Cerebellar cortex (tissue), 1 donor: ENCODE measurements around the gene PLXNA2.
A peak's percentile ranks its signal among the peaks of the same experiment; 100 is the strongest.

Source experiments
- DNase-seq: peaks from one replicate; pipeline ENCODE4 v3.0.0-alpha.2; 2015; ENCODE audit warnings: low spot score

PLXNA2 gene

DNA sequence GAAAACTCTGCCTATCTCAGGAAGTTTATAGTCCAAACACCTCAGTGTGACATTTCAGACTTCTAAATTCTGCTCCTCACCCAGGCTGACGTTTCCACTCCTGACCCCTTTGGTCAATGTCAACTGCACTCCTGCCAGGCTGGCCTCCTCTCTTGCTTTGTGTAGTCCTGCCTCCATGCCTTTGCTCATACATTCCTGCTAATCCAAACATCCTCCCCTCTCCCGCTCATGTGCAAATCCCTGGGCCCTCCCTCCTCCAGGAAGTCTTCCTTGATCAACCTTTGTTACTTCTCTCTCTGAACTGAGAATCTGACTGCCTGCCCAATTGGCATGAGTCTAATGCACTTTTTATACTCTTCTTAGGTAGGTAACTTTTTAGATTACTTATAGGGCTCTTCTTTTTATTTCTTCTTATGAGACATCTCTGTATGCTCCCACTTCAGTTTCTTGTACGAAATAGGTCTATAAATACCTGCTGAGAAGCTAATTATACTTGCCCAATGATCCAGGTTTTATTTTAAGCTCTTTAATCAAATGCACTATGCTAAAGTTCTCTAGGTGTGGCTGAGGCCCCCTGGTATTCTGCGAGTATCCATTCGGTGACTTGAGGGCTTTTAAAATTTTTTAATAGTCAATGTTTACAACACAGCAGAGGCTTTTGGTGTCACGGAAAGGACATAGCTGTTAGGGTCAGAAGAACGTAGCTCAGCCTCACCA is 128.1 kb downstream of the PLXNA2 start:
- no peak for DNase-seq

GRCh38 chr1:208113011-208113410 is 131.2 kb downstream of the PLXNA2 start:
- DNase-seq: no peak

DNA sequence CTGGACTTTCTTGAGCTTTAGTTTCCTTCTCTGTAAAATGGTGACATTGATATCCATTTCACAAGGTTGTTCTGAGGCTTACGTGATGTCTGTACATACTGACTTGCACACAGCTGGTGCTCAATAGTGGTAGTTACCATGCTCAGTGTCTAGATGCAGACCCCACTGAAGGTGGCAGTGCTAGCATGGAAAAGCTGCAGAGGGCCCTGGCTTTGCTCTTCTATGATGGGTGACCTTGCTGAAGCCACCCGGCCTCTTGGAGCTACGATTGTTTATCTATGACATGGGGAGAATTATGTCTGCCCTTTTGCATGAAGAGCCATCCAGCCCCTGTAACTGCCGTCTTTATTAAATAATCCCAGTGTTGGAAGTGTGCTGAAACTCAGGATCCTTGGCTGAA is 131.8 kb downstream of the PLXNA2 start:
- no peak for DNase-seq

DNA sequence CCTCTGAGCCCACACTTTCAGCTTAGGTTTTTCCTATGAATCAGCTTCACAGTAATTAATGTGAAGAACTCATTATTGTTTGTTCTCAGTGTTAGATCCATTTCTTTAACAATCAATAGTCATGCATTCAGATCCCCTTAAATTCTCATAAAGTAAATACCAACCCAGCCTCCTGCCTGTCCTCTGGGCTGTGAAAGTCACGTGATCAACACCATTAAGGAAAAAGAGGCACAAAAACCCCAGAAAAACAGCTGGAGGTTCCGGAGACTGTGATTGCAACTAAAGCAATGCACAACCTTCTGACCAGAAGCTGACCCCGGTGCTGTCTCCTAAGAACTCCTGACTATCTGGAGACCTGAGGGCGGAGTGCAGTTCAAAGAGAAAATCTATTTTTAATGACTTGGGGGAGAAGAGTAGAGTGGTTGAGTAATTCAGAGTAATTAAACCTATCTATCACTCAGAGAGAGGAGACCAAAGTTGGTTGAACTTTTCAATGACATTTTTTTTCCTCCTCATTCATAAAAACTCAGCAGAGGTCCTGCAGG is 132.5 kb downstream of the PLXNA2 start:
- DNase-seq: no peak

DNA sequence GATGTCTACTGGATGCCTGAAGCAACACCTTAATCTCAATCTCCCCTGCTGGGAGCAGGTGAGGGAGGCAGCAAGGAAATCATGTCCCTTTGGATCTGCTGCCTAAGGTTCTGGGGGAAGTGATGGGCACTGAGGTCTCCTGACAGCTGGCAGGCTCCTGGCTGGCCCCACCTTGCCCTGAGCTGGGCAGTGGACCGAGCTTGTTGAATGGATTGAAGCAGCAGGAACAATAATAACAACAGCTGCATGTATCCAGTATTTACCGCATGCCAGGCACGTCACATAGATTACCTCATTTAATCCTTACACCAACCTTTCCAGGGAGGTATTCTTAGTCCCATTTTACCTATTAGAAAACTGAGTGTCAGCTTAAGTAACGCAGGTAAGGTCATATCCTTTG is 133.9 kb downstream of the PLXNA2 start:
- DNase-seq: no peak

DNA sequence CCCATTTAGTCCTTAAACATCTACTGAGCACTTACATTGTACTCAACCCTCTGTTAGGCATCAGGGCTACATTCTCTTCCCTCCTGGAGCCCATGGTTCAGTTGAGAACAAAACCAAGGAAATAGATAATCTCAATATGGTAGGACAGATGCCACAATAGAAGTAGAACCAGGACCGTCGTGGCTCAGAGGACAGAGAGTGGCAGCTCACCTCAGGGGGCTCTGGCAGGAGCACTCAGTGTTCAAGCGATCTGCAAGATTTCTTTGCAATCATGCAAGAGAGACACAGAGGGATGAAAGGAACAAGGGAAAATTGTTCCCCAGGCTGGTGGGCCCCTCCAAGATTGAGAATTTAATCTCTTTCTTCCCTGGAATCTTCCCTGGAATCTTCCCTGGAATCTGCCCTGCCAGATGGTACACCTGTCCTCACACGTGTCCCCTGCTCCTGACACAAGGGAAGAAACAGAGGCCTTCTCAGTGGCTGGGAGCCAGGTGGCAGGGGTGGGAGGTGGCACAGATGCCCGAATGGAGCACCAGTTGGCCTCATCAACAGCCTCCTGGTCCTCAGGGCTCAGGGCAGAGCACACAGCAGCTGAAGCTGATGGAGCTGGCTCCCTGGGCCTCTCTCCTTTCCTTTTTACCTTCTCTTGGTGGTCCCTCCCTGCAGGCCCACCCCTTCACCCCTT is 135.4 kb downstream of the PLXNA2 start:
- peak; percentile 84 for DNase-seq

- no peak for DNase-seq
Measured at GRCh38 chr1:208108213-208108608, 136.0 kb downstream of the PLXNA2 start.

GRCh38 chr1:208107425-208108212 is 136.6 kb downstream of the PLXNA2 start:
- no peak for DNase-seq

DNA sequence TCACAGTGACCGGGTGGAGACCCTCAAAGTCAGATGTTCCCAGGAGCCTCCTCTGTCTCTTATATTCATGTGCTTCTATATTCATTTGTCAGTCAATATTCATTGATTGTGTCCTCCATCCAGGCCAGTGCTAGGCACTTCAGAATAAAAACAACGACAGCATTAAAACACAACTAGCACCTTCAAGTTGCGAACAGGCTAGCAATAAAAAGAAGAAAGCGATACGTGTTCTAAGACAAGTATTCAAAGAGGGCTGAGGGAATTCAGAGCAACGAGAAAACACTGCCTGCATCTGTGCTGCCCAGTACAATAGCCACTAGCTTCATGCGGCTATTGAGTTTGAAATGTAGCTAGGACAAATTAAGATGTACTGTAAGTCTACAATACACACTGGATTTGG is 138.0 kb downstream of the PLXNA2 start:
- no peak for DNase-seq

- DNase-seq: no peak
Measured at GRCh38 chr1:208105756-208106155, 138.4 kb downstream of the PLXNA2 start.

DNA sequence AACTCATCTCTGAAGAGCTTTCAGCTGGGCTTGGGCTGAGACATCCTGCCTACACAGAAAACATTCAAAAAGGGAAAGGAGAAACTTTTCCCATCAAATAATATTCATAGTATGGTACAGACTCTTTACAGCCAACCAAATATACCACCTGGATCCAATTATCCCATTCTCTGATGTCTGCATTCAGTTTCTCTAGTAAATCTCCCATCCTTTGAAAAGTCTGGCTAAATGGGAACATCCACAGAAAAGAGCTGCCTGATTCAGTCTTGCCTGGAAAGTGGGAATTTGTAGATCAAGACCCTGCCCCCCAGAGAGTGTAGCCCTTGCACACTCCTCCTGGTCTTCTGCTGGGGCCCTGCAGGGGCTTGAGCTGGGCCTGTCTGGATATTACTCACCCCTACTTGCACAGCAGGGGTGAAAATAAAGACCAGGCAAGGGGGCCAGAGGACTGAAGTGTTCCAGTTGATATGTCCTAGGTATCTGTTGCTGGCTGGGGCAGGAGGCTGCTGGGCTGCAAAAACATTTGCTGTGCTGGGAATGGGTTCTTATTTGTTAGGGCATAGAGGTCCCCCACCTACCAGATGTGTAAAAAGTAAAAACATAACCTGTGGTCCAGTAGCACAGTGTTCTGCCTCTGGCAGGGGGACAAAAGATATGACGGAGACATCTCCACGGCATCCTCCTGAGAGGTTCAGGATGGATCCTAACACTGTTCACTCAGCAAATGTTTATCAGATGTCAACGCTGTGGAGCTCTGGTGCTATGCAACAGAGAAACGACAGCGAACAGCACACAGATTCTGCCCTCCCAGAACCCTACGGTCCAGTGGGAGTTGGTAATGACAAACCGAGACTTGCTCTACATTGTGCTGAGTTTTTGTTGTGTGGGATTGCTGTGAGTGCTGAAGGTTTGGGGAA is 140.3 kb downstream of the PLXNA2 start:
- no peak for DNase-seq

DNA sequence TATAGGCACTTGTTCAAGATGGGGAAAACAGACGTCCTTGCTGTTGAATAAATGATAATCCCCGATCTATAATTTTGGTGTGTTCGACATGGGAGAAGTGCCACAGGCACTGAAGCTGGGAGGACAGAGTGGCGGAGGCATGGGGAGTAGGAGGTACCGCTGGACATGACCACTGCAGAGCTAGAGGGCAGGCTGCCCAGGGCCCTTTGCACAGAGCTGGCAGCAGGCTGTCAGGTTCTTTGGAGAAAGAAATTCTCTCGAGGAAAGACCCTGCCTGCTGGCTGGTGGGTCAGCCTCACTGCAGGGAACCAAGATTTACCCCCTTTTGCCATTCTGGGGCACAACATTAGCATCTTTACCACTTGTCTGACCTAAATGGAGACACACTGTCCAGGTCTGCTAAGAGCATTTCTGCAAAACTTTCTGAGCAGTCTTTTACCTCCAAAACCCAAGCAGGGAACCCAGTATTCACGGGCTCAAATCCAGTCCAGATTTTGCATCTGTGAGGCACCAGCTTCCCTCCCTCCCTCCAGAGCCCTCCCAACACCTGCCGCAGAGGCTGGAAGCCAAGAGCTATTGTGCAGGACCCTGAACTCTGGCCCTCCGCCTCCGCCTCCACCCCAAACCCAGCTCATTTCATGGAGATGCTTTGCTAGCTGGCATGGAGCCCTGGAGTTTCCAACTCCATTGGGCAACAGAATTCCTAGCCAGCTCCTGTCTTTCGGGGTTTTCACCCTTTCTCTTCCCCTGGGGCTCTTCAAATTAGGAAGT is 142.3 kb downstream of the PLXNA2 start:
- DNase-seq: no peak

DNA sequence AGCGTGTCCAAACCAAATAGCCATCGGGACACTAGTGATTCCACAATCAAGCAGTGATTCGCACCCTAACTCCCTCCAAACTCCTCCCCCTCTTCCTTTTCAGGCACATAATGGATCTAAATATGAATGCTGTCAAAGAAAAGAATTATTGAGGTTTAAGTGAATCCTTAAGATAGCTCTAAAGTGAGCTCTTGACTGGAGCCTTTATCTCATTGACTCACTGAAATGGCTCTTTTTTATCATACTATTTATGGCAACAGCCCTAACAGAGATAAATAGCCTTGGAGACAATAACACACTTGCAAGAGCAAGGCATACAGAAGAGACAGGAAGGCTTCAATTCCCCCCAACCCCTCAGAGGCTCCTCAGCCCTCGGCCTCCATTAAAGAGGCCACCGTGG is 143.3 kb downstream of the PLXNA2 start:
- DNase-seq: no peak

DNA sequence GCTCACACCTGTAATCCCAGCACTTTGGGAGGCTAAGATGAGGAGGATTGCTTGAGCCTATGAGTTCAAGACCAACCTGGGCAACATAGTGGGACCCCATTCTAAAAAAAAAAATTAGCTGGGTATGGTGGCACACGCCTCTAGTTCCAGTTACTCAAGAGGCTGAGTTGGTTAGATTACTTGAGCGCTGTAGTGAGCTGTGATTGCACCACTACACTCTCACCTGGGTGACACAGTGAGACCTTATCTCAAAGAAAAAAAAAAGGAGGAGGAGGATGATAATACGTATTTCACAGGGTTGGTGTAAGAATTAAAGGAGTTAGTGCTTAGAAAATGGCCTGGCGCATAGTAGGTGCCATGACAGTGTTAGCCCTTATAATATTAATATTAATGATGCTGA is 144.1 kb downstream of the PLXNA2 start:
- DNase-seq: no peak

DNA sequence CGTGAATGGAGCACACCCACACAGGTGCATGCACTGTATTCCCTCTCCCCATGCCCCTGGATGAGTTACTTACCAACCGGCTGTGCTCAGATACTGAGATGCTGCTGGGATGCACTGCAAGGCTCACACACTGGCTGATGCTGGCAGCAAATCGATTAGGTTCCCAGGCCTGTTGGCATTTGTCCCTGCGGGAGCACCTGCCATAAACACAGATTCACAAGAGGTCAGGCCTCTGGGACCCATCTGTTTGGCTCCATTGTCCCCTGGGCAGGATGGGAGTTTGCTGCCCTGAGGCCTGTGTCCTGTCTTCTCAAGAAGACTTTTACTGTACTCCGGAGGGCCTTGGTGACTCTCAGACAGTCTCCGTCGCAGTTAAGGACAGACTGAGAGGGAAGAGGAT is 145.4 kb downstream of the PLXNA2 start:
- DNase-seq: no peak

DNA sequence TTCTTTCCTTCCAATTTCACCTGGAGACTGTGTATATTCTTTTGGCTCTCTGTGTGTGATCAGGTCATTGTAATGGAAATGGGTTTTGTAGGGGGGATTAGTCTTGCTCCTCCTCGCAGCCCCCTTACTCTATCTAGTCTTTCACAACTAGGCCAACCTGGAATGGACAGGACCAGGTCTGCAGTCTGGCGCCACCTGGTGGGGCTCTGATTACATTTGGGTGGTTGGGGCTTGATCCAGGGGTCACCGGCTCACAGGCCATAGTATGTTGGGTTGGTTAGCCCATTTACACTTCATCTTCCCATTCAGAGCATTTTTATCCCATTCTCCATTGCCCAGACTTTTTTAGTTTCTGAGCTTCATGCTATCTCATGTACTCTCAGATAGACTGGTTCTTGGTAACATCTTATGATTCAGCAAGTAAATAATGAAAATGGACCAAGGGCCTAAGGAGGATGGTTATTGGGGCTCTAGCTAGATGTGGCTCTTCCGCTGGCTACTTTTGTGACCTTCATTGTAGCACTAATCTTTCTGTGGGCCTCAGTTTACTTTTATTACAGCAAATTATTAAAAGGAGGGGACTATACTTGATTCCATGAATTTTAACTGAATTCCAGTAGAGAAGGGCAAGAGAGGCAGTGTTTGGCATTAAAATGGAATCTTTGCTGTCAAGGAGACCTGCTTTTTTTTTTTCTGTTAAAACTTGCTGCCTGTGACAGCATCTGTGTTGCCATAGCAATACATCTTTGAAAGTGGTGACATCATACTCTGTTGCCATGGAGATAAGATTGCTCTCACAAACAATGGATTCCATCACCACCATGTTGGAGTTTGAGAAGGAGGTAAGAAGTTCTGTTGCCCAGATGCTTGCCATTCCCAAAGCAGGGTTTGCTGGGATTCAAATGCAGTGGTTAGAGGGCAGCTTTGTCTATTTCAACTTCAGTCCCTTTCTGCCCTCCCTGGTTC is 150.1 kb downstream of the PLXNA2 start:
- peak; percentile 57 for DNase-seq

DNA sequence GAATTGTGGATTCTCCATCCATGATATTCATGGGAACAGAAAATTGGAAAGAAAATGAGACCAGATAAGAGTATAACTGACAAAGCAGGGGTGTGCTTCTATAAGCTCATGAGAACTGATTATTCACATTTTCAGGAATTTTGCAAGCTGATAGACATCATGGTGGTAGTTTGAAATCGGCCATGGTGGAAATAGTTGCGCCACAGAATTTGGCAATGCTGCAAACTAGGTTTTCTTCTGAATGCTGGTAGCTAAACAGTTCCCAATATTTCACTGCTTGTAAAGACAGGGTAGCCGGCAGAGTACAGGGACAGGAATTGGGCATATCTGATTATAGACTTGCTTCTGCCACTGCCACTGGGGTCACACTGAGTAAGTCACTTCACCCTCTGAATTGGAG is 151.1 kb downstream of the PLXNA2 start:
- DNase-seq: no peak

DNA sequence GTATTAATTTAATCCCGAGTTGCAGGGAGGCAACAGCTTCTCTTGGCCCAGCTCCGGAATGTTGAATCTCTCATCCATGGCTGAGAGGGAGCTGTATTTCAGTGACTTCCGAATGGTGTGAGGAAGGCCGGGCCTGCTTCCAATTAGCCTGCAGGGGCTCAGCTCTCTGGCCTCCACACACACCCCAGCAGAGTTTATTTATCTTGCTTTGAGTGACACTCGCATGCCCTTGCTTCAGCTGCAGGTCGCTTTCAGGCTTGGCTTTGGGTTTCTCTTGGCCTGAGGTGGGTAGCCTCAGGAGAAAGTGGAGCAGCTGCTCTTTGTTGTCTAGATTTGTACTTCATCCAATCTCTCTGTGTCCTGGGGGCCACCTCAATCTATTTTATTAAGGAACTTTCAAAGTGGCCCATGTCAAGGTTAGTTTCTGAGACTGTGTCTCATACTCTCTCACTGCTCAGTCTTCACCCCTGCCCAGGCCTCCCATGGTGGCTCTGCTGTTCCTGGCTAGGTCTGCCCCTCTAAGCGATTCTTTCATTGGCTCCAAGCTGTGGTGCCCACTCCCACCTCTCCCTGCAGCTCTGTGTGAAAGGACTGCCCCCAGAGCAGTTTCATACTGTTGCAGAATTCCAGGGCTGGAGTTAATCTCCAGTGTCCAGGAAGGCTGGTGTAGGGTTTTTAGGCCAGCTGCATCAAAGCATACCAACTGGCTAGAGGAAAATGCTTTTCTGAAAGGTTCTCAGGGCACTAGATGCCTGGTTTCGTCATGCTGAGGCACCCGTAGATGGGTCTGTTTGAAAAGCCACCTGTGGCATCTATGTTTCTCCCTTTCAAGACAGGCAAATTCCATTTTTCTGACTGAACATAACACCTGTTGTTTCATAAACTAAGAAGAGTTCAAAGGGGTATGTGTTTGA is 153.5 kb downstream of the PLXNA2 start:
- peak; percentile 76 for DNase-seq
